Activated gamma-delta T cell treated with anti-CD3 and anti-CD28 coated beads, Interleukin-2, amount 50 U/mL, for 16 hours (primary cell): ENCODE measurements around the gene C10orf90.
"Not testable (repeated sequence)": the region's sequence is repeated elsewhere in the genome, so short reads cannot be mapped to it uniquely, and the experiment has no call there.

Experiments
- DNase-seq: peaks from one replicate; pipeline ENCODE4 v3.0.0-alpha.2; 2020; ENCODE audit warnings: low read depth

C10orf90 gene

GRCh38 chr10:126583552-126584200, 86.8 kb downstream of the C10orf90 start:
- DNase-seq = no peak

GRCh38 chr10:126581648-126582046, 88.8 kb downstream of the C10orf90 start:
- DNase-seq = no peak

- DNase-seq = no peak
Measured at GRCh38 chr10:126580873-126581647, 89.4 kb downstream of the C10orf90 start.

- DNase-seq = no peak
Measured at GRCh38 chr10:126576336-126576735, 94.2 kb downstream of the C10orf90 start.

GRCh38 chr10:126570621-126571602, 99.6 kb downstream of the C10orf90 start:
- no peak for DNase-seq

- no peak for DNase-seq
Measured at GRCh38 chr10:126570245-126570570, 100.3 kb downstream of the C10orf90 start.

GRCh38 chr10:126569513-126570244, 100.8 kb downstream of the C10orf90 start:
- no peak for DNase-seq

GRCh38 chr10:126568809-126569385, 101.6 kb downstream of the C10orf90 start:
- no peak for DNase-seq

GRCh38 chr10:126565871-126566270, 104.6 kb downstream of the C10orf90 start:
- no peak for DNase-seq

GRCh38 chr10:126565441-126565840, 105.1 kb downstream of the C10orf90 start:
- no peak for DNase-seq

- DNase-seq = no peak
Measured at GRCh38 chr10:126564326-126564888, 106.1 kb downstream of the C10orf90 start.

GRCh38 chr10:126563361-126563760, 107.1 kb downstream of the C10orf90 start:
- DNase-seq = no peak

- no peak for DNase-seq
Measured at GRCh38 chr10:126561921-126562680, 108.4 kb downstream of the C10orf90 start.

- DNase-seq = no peak
Measured at GRCh38 chr10:126561294-126561920, 109.1 kb downstream of the C10orf90 start.

GRCh38 chr10:126558881-126559280, 111.6 kb downstream of the C10orf90 start:
- DNase-seq = no peak

GRCh38 chr10:126551202-126551601, 119.3 kb downstream of the C10orf90 start:
- no peak for DNase-seq

- DNase-seq = not testable (repeated sequence)
Measured at GRCh38 chr10:126550586-126550985, 119.9 kb downstream of the C10orf90 start.

GRCh38 chr10:126549344-126549743, 121.1 kb downstream of the C10orf90 start:
- no peak for DNase-seq

- DNase-seq = no peak
Measured at GRCh38 chr10:126544565-126544964, 125.9 kb downstream of the C10orf90 start.
